Activated T-cell treated with anti-CD3 and anti-CD28 coated beads, Interleukin-2, amount 50 U/mL, for 48 hours (primary cell): ENCODE data around the gene SUCLG2.

Source experiments
- DNase-seq, 2 experiments: peaks; one replicate each; pipeline ENCODE4 v3.0.0-alpha.2; 2020

The SUCLG2 gene

GRCh38 chr3:67376416-67376815 lies 278.0 kb downstream of the SUCLG2 start:
- no peak for DNase-seq

- no peak for DNase-seq
Observed at GRCh38 chr3:67375976-67376375, 278.4 kb downstream of the SUCLG2 start.

GRCh38 chr3:67362686-67363085 lies 291.7 kb downstream of the SUCLG2 start:
- DNase-seq, result peak in 1 of 2 experiments; percentile 33

GRCh38 chr3:67361770-67362169 lies 292.6 kb downstream of the SUCLG2 start:
- DNase-seq, result no peak

DNA sequence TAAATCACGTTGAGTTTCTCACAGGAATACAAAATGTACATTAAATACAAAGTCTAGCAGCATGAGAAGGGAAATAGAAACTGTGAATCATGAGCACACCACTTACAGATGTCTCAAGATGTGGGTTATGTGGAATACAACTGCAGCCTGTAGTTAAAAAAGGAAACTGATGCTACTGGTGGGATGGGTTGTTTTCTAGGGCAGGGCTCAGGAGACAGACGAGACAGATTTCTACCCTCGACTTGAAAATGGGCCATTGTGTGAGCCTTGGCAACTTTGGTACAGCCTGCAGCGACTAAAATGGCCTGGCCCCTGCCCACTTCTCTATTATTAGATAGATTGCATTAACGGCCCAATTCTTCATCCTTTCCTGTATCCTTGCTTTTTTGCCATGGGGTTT lies 293.1 kb downstream of the SUCLG2 start:
- DNase-seq, result no peak

GRCh38 chr3:67357610-67358458 lies 296.6 kb downstream of the SUCLG2 start:
- DNase-seq, result no peak

- peak; percentile 67 to 68 for DNase-seq
Observed at GRCh38 chr3:67349551-67350174, 304.7 kb downstream of the SUCLG2 start.

DNA sequence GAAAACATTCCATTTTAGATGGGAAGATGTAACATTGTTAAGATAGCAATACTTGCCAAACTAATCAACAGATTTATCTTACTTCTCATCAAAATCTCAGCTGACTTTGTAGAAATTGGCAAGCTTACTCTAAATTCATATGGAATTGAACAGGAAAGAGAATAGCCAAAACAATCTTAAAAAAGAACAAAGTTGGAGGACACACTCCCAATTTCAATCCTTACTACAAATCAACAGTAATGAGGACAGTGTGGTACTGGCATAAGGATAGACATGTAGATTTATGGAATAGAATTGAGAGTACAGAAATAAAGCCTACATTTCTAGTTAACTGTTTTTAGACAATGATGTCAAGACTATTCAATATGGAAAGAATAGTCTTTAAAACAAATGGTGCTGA lies 308.3 kb downstream of the SUCLG2 start:
- DNase-seq, result no peak

DNA sequence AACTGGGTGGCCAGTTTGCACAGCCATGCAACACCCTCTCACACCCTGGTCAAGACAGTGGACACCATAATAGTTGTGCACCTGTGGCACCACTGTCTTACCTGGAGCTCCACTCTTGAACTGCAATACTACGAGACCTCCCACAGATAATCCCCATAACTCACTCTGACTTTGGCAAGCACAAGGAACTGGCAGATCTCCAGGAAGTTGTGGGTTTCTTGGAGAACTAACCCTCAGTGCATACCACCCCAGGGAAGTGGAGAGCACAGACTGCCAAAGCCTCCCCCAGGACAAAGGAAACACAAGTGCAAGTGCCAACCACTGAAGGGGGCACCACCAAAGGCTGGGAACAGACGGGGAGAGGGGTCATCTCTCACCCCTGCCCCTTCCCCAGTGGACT lies 318.6 kb downstream of the SUCLG2 start:
- no peak for DNase-seq

DNA sequence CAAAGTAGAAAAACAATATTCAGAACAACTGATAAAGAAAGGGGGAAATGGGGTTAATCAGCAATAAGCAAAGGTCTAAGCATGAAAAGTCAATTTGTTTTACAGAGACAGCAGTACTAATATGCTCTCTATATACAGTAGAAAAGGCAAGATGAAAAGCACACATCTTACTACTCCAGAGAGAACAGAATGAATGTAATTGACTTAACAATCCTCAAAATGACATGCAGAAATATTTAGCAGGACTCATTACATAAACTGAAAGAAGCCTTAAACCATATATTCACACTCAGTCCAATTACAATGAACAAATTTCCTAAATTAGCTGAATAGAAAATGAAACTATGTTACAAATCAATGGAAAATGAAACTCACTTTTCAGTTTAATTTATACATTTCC lies 319.8 kb downstream of the SUCLG2 start:
- DNase-seq, result no peak

- peak; percentile 61 to 65 for DNase-seq
Observed at GRCh38 chr3:67329358-67329757, 325.1 kb downstream of the SUCLG2 start.

DNA sequence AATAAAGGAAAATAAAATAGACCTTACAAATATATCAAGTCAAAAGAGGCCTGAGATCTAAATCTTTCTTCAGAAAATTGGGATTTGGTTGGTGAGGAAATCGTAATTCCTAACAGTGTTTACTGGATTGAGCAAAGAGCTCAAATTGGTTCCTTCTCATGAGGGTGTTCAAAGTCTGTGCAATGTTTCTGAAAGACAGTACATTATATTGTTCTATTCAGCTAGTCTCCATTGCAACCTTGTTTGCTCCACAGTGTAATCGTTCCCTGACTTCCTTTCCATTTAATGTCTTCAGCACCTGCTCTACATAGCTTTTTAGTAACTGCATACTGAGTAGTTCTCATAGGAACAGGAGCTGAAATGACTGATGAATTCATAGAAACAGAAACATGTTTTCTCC lies 326.8 kb downstream of the SUCLG2 start:
- DNase-seq, result no peak

GRCh38 chr3:67325231-67325630 lies 329.2 kb downstream of the SUCLG2 start:
- no peak for DNase-seq
